Stimulated activated CD8-positive, alpha-beta memory T cell treated with anti-CD3 and anti-CD28 coated beads, Interleukin-15, amount 100 ng/mL, for 24 hours (primary cell): ENCODE results near the gene SLC18A2.
"Not testable (repeated sequence)": the region's sequence is repeated elsewhere in the genome, so short reads cannot be mapped to it uniquely, and the experiment has no call there.

ENCODE experiments used
- DNase-seq: peaks from one replicate; pipeline ENCODE4 v3.0.0-alpha.2; 2020; ENCODE audit warnings: low read depth

The SLC18A2 gene

DNA sequence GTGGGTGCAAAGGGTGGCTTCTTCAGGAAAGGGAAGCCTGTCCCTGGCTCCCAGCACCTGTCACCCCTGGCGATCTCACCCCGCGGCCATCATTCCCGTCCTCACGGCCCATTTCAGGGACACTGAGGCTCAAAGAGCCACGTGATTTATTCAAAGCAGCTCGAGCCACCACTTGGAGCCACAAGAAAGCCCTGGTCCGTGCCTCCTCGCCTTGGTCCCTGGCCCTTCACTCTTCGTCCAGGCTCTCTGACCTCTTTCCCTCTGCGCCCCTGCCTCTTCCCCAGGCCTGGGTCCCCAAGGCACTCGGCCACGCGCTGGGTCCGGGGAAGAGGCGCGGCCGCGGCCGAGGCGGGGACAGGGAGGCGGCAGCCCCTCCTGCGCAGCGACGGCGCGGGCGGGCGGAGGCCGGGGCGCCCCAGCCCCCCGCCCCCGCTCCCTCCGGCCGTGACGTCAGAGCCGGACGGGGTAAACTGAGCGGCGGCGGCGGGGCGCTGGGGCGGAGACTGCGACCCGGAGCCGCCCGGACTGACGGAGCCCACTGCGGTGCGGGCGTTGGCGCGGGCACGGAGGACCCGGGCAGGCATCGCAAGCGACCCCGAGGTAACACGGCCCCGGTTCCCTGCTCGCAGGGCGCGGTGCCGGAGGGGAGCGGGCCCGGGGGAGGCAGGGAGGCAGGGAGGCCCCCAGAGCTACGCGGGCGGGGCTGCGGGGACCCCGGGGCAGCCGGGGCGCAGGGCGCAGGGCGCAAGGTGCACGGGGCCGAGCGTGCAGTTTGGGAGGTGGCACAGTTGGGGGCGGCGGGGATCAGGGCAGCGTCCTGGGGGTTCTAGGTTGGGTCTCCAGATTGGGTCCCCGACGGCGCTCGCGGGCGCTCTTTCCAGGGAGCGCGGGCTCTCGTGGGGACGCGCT lies at the start of gene SLC18A2:
Gene SLC18A2, plus strand, starts transcription at position 494 of the 909 bp plus-strand sequence. CDS start 580 bp downstream, outside the sequence.
- no peak for DNase-seq

DNA sequence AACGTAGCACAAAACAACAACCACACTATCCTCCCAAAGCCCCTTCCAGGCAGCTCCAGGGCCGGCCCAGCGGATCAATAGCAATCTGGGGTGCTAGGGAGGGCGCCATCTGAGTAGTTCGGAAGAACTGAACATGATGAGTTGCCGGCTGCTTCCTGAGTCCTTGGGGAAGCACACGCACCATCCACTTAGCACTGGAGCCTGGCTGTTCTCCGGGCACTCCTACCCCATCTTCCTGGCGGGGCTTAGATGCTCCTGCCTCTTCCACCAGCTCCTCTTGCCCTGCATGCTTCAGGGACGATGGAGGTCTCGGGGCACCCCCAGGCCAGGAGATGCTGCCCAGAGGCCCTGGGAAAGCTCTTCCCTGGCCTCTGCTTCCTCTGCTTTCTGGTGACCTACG lies 43.7 kb upstream of the SLC18A2 start, which contains the start of gene KCNK18:
Gene KCNK18, plus strand, starts transcription at position 301 of the 400 bp plus-strand sequence. Its CDS starts 0 bp downstream, at position 301.
- DNase-seq: no peak

DNA sequence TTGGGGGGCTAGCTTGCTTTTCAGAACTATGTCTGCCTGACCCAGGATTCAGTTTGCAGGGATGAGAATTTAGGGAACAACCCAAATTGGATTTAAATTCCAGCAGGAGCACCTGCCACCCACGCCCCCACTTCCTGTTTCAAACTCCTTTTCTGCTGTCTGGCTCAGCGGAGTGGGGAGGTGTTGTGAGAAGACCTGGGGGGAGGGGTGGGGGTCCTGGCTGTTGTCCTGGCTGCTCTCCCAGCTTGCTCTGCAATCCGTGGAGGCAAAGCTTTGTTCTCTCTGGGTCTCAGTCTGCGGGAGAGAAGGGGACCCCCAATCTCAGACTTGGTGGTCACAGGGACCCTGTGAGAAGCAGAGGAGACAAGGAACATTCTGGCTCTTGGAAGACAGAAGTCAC lies 42.8 kb upstream of the SLC18A2 start:
- no peak for DNase-seq

DNA sequence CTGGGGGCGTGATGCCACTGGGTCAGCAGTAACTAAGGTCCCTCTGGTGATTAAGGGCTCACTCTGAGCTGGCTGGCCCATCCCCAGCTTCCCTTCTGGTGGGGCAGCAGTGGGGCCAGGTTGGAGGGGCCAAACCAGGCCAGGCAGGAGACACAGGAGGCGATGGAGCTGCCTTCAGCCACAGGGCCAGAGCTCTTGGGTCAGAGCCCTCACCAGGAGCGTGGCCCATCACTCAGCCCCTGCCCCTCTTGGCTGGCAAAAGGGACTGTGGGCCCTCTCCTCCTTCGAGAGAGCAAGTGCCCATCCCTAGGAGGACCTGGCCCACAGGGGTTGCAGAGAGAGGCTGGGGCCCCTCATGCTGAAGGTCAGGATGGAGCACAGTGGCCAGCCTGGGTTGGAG lies 39.1 kb upstream of the SLC18A2 start:
- no peak for DNase-seq

- no peak for DNase-seq
Observed at GRCh38 chr10:117204316-117204715, 36.6 kb upstream of the SLC18A2 start.

DNA sequence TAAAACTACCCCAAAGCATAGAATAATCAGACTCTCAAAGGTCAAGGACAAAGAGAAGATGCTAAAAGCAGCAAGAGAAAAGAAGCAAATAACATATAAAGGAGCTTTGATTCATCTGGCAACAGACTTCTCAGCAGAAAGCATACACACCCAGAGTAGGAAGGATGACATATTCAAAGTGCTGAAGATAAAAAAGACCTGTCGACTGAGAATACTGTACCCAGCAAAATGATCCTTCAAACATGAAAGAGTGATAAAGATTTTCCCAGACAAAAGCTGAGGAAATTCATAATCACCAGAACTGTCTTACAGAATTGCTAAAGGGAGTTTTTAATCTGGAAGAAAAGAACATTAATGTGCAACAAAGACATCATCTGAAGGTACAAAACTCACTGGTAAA lies 28.7 kb upstream of the SLC18A2 start:
- DNase-seq: no peak

DNA sequence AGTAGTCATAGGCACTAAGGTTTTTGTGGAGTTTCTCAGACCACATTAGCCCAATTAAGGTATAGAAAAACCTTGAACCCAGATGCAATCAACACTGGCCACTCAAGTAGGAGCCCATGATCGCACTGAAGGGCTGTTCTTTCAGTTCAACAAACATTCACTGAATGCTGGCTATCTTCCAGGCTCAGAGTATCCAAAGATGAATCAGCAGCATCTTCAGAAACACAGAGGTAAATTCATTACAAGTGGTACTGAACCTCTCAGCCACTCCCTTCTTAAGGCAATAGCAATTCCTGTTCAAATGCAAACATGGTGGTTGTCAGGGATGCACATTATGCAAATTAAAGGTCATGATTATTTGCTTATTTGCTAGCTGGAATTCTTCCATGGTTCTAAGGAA lies 26.5 kb upstream of the SLC18A2 start:
- no peak for DNase-seq

DNA sequence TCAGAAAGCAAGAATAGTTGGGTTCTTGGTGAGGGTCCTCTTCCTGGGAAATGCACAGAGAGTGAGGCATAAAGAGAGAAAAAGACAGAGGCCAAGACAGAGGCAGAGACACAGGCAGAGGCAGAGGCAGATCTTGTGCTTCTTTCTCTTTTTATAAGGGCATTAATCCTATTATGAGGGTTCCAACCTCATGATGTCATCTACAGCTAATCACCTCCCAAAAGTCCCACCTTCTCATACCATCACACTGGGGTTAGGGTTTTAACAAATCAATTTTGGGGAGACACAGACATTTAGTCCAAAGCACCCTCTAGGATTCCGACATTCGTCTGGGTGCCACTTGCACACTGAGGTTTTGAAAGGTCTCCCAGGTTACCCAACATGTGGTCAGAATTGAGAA lies 25.8 kb upstream of the SLC18A2 start:
- no peak for DNase-seq

- no peak for DNase-seq
Observed at GRCh38 chr10:117216028-117216427, 24.9 kb upstream of the SLC18A2 start.

GRCh38 chr10:117216611-117217195 lies 24.2 kb upstream of the SLC18A2 start:
- peak; percentile 64 for DNase-seq

DNA sequence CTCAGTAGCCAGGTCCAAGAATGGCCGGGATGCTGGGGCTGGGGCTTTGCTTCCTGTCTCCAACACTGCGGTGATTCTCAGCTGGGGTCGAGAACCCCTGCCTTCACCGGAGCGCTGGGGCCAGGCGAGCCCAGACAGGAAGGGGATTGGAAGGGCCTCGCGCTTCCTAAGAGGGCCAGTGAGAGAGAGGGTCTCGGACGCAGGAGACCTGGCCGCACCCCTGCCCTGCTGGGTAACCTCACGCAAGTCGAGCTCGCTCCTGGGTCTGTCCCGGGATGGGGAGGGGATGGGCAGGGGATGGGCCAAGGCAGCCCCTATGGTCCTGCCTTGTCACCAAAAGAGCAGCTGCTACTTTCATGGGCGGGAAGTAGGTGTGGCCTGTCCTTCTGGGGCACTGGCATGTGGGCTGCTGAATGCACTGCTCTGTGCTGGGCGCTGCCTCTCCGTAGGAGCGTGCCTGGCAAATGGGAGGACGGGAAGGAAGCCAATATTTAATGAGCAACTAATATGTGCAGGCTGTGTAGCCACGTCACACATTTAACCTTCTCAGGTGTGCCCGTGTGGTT lies 23.6 kb upstream of the SLC18A2 start:
- no peak for DNase-seq

DNA sequence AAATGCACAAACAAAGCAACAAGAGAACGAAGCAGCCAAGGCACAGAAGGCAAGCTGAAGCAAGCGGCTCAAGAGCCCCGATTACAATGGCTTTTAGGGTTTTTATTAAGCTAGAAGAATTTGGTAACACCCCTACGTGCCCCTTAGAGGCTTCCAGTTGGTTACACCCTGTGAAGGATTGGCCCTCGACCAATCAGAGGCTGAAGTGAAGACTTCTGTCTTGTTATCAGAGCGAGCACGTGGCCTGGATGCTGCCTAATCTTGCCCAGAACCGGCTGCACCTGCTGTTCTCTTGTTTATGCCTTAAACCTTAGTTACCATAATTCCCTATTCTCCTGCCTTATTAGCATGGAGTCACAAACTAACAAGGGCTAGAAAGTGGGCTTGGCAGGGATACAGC lies 22.3 kb upstream of the SLC18A2 start:
- DNase-seq: no peak

GRCh38 chr10:117221156-117221711 lies 19.7 kb upstream of the SLC18A2 start:
- no peak for DNase-seq

DNA sequence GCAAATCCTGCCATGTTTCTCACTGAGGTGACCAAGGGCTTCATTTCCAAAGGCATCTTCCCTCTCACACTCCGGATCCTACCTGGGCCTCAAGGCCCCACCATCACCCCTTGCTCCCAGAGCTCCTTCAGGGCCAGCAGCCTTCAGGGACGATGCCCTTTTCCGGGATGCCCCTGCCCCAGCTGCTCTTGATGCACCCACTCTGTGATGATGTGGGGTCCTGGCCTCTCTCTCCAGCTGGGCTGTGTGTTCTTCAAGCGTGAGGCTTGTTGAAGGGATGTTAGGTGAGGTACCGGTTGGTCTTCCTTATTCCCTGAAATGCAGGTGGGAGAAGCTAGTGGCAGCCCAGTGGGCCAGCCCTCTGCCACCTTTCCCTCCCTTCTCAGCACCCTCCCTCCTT lies 18.4 kb upstream of the SLC18A2 start:
- DNase-seq: no peak

GRCh38 chr10:117222976-117223692 lies 17.8 kb upstream of the SLC18A2 start:
- DNase-seq: no peak

GRCh38 chr10:117223693-117224430 lies 17.1 kb upstream of the SLC18A2 start:
- DNase-seq: no peak

- no peak for DNase-seq
Observed at GRCh38 chr10:117224881-117225280, 16.0 kb upstream of the SLC18A2 start.

DNA sequence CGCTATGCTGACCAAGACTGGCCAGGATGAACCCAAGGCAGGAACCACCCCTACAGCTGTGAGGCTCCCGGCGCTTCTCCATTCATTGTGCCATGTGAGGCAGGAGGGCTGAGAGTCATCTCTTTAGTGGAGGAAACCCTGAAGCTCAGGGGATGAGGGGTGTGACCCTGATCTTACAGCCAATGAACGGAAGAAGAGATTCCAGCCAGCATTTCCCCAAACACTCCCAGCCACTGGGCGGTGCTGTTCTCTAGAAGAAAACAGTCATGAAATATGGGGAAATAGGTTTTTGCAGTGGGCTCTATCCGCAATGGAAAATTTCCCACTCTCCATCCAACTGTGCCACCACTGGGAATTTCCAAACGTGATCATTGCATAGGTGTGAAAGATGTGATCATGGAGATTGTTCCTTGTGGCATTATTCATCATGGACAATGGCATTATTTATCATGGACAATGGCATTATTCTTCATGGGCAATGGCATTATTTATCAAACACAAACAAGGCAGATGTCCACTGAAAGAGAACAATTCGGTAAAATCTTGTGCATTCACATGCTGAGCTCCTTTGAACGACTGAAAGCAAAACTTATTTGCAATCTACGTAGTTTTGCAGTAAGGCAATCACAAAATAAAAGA lies 14.0 kb upstream of the SLC18A2 start:
- DNase-seq: no peak

GRCh38 chr10:117228210-117228609 lies 12.7 kb upstream of the SLC18A2 start:
- no peak for DNase-seq

GRCh38 chr10:117230107-117230506 lies 10.8 kb upstream of the SLC18A2 start:
- DNase-seq: not testable (repeated sequence)
